ENCODE data around the gene ST6GAL1. TPM values are rescaled to one million over a fixed set of nuclear protein-coding genes. Genes with fewer than 3 reads are reported as not detected.

The ST6GAL1 gene
- total RNA-seq, 1 experiment from 2014 or later = 74.2 TPM

GRCh38 chr3:186930641-186931531, 560 bp downstream of the ST6GAL1 start:
- no peaks in the 10 kb centered on the region for H3K27me3 ChIP-seq (replicated peaks; ENCODE audit: insufficient read depth, low read depth, low read length, poor library complexity)
- no peak for TF ChIP-seq EZH2 (IDR thresholded peaks at IDR 0.05; ENCODE audit: borderline replicate concordance, low read depth, low read length, poor library complexity, severe bottlenecking)
- TF ChIP-seq CTCF (conservative IDR thresholded peaks at IDR 0.05; ENCODE audit: low read depth, low read length) = peak; percentile 40
- BruUV-seq (replicated peaks) = no TSS peak
- POLR2A ChIA-PET (ENCODE audit: low non-redundant PET) = no interaction called here
- peaks cover 7% of the 10 kb centered on the region for H3K4me1 ChIP-seq (ENCODE audit: insufficient read depth, low read length, poor library complexity, severe bottlenecking)
- peak overlapping the region; percentile 90 for H3K27ac ChIP-seq (ENCODE audit: low read depth, low read length, poor library complexity, severe bottlenecking)
- DNase-seq (ENCODE audit: low spot score) = peak; percentile 90
- H3K4me3 ChIP-seq (ENCODE audit: low read depth, low read length, poor library complexity, severe bottlenecking) = peak overlapping the region; percentile 95
- H3K9me3 ChIP-seq (ENCODE audit: low read depth, low read length, poor library complexity, severe bottlenecking) = no peaks in the 10 kb centered on the region
- CTCF ChIA-PET = interaction anchor here (1.9 kb wide), 1 partner anchor 81 kb away, joined by 10 read pairs; no protein-coding TSS in a partner anchor
- intact Hi-C loops (cut with micrococcal nuclease; ENCODE audit: unreplicated experiment) = loop anchor here (2.0 kb wide), 1 partner anchor 34 kb away; no protein-coding TSS in a partner anchor
- peaks cover 26% of the 10 kb centered on the region for H3K36me3 ChIP-seq (ENCODE audit: insufficient read depth, low read length, poor library complexity, severe bottlenecking)

DNA sequence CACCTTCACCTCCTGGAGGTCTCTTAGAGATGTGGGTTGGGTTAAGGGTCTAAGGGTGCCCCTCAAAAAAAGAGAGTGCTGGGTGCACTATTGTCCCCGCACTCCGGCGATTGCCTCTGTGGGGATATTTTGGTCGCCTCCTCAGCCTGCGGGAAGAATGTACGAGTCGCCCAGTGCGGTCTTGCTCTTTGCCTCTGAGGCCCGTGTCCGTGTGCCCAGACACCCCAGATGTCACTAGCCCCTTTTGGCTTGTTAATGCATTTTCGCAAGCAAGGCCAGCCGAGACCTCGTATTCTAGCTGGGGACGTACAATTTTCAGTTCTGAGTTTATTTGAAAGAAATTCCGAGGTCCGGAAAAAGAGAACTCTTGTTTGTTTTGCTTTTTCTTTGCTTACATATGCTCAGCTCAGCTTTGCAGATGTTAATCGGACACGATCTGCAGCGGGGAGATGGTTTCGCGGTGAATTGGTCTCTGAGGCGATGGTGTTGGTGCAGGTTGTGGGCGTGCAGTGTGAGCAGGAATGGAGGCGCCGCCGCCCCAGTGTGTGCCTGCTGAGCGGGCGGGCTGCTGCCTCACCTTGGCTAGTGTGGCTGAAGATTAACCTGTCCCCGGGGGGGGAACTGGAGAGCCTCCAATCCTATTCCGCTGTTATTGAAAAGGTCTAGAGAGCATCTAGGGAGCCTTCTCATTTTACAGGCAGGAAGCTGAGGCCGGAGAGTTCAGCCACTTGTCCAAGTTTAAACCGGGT, 1.4 kb downstream of the ST6GAL1 start:
- H3K27me3 ChIP-seq (replicated peaks; ENCODE audit: insufficient read depth, low read depth, low read length, poor library complexity) = no peaks in the 10 kb centered on the region
- no peak for TF ChIP-seq EZH2 (IDR thresholded peaks at IDR 0.05; ENCODE audit: borderline replicate concordance, low read depth, low read length, poor library complexity, severe bottlenecking)
- TF ChIP-seq CTCF (conservative IDR thresholded peaks at IDR 0.05; ENCODE audit: low read depth, low read length) = no peak
- DNase-seq (ENCODE audit: low spot score) = peak; percentile 53
- peaks cover 26% of the 10 kb centered on the region for H3K36me3 ChIP-seq (ENCODE audit: insufficient read depth, low read length, poor library complexity, severe bottlenecking)
- ChIA-PET CTCF (interaction anchor here (1.9 kb wide), 1 partner anchor 82 kb away, joined by 10 read pairs; no protein-coding TSS in a partner anchor), POLR2A (ENCODE audit: low non-redundant PET) (no interaction called here)
- H3K4me1 ChIP-seq (ENCODE audit: insufficient read depth, low read length, poor library complexity, severe bottlenecking) = peaks cover 7% of the 10 kb centered on the region
- no peaks in the 10 kb centered on the region for H3K9me3 ChIP-seq (ENCODE audit: low read depth, low read length, poor library complexity, severe bottlenecking)
- intact Hi-C loops (cut with micrococcal nuclease; ENCODE audit: unreplicated experiment) = loop anchor here (2.0 kb wide), 1 partner anchor 33 kb away; no protein-coding TSS in a partner anchor
- peak overlapping the region; percentile 90 for H3K27ac ChIP-seq (ENCODE audit: low read depth, low read length, poor library complexity, severe bottlenecking)
- BruUV-seq (replicated peaks) = no TSS peak
- peak overlapping the region; percentile 95 for H3K4me3 ChIP-seq (ENCODE audit: low read depth, low read length, poor library complexity, severe bottlenecking)

All from A673 (cell line).